GM12878 (cell line): ENCODE data around the gene RPL3.

Source experiments
- ASH2L ChIP-seq: fragments of 300-600, 200-600 bp; sonication (generic); IDR thresholded peaks from 2 replicates; pipeline ENCODE4 v1.6.1; 2017; ENCODE audit warnings: low read depth, mild to moderate bottlenecking, borderline replicate concordance
- CBX5 ChIP-seq: sonication (generic); IDR thresholded peaks from 2 replicates; pipeline ENCODE4 v1.6.1; 2016; ENCODE audit warnings: low read depth, moderate library complexity, mild to moderate bottlenecking, inconsistent platforms
- CHD4 ChIP-seq: fragments of 200-600 bp; sonication (generic); IDR thresholded peaks from 2 replicates; pipeline ENCODE4 v1.6.1; 2016; ENCODE audit warnings: mild to moderate bottlenecking
- PAX8 ChIP-seq: fragments of 450-650 bp; IDR thresholded peaks from 2 replicates; pipeline ENCODE4 v1.6.1; 2017; ENCODE audit warnings: mild to moderate bottlenecking, moderate library complexity
- POLR2A ChIP-seq: IDR thresholded peaks from 2 replicates; pipeline ENCODE4 v1.6.1; 2011; ENCODE audit warnings: low read depth, mild to moderate bottlenecking, low read length
- TF ChIP-seq, protein P1 (sequence below), 3 experiments: IDR thresholded peaks in 2 of 3; conservative IDR thresholded peaks in 1 of 3; 2 replicates each; pipeline ENCODE4 v1.5.1; 2011; ENCODE audit warnings: low read depth in 3 of 3, low read length in 3 of 3, mild to moderate bottlenecking in 3 of 3, control low read depth in 2 of 3, moderate library complexity in 2 of 3, inconsistent platforms in 1 of 3, mixed read lengths in 1 of 3; ENCODE audit not compliant: control insufficient read depth in 2 of 3, insufficient read depth in 1 of 3; ENCODE audit errors: extremely low read depth in 1 of 3
- TF ChIP-seq, protein P2 (sequence below): IDR thresholded peaks from 2 replicates; pipeline ENCODE4 v1.6.1; 2011; ENCODE audit warnings: borderline replicate concordance, low read depth, mild to moderate bottlenecking, moderate library complexity, mixed read lengths, low read length; ENCODE audit not compliant: insufficient read depth; ENCODE audit errors: extremely low read length
- TF ChIP-seq, protein P3 (sequence below): fragments of 450-650 bp; IDR thresholded peaks from 2 replicates; pipeline ENCODE4 v1.6.1; 2017; ENCODE audit warnings: borderline replicate concordance
- TF ChIP-seq, protein P4 (sequence below): fragments of 450-650 bp; IDR thresholded peaks from 2 replicates; pipeline ENCODE4 v1.6.1; 2014; ENCODE audit warnings: mild to moderate bottlenecking

DNA sequence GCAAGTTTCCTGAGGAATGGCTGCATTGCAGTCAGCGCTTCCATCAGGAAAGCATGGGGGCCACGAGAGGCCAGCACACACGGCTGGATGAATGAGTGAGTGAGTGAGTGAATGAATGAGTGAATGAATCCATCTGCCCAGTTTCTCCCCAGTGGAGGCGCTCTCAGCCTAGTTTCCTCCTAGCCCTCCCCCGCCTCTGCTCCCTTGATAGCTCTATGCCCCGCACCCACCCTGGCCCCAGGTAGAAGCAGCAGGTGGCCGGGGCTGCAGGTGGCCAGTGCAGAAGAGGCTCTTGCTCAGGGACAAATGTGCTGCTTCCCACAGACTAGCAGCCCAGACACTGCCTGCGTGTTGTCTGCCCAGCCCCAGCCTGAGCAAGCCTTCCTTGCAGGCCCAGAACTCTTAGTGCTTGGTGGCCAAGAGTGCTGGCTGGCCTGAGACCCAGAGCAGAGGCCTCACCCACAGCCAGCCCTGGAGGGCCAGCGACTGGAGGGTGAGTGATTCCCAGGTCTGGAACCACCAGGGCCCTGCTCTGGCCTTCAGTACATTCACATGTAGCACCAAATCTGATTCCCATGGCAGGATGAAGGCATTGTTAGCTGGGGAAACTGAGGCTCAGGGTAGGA, 43.5 kb downstream of the RPL3 start:
- no peak for TF ChIP-seq POLR2A
- TF ChIP-seq, protein P1, sequence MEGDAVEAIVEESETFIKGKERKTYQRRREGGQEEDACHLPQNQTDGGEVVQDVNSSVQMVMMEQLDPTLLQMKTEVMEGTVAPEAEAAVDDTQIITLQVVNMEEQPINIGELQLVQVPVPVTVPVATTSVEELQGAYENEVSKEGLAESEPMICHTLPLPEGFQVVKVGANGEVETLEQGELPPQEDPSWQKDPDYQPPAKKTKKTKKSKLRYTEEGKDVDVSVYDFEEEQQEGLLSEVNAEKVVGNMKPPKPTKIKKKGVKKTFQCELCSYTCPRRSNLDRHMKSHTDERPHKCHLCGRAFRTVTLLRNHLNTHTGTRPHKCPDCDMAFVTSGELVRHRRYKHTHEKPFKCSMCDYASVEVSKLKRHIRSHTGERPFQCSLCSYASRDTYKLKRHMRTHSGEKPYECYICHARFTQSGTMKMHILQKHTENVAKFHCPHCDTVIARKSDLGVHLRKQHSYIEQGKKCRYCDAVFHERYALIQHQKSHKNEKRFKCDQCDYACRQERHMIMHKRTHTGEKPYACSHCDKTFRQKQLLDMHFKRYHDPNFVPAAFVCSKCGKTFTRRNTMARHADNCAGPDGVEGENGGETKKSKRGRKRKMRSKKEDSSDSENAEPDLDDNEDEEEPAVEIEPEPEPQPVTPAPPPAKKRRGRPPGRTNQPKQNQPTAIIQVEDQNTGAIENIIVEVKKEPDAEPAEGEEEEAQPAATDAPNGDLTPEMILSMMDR (IDR thresholded peaks at IDR 0.05 in 2 of 3, conservative IDR thresholded peaks at IDR 0.05 in 1 of 3; ENCODE audit: control insufficient read depth in 2 of 3, extremely low read depth in 1 of 3, insufficient read depth in 1 of 3, low read depth in 3 of 3, low read length in 3 of 3), result no peak
- TF ChIP-seq CBX5, result no peak
- TF ChIP-seq, protein P2, sequence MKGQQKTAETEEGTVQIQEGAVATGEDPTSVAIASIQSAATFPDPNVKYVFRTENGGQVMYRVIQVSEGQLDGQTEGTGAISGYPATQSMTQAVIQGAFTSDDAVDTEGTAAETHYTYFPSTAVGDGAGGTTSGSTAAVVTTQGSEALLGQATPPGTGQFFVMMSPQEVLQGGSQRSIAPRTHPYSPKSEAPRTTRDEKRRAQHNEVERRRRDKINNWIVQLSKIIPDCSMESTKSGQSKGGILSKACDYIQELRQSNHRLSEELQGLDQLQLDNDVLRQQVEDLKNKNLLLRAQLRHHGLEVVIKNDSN, result no peak
- TF ChIP-seq, protein P3, sequence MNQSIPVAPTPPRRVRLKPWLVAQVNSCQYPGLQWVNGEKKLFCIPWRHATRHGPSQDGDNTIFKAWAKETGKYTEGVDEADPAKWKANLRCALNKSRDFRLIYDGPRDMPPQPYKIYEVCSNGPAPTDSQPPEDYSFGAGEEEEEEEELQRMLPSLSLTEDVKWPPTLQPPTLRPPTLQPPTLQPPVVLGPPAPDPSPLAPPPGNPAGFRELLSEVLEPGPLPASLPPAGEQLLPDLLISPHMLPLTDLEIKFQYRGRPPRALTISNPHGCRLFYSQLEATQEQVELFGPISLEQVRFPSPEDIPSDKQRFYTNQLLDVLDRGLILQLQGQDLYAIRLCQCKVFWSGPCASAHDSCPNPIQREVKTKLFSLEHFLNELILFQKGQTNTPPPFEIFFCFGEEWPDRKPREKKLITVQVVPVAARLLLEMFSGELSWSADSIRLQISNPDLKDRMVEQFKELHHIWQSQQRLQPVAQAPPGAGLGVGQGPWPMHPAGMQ, result no peak
- TF ChIP-seq ASH2L, result no peak
- no peak for TF ChIP-seq PAX8
- TF ChIP-seq, protein P4, sequence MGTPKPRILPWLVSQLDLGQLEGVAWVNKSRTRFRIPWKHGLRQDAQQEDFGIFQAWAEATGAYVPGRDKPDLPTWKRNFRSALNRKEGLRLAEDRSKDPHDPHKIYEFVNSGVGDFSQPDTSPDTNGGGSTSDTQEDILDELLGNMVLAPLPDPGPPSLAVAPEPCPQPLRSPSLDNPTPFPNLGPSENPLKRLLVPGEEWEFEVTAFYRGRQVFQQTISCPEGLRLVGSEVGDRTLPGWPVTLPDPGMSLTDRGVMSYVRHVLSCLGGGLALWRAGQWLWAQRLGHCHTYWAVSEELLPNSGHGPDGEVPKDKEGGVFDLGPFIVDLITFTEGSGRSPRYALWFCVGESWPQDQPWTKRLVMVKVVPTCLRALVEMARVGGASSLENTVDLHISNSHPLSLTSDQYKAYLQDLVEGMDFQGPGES, result no peak
- no peak for TF ChIP-seq CHD4
